Fibroblast of skin of right biceps (primary cell): Measurements from ENCODE around the gene HARS1.
"Not testable (repeated sequence)": the region's sequence is repeated elsewhere in the genome, so short reads cannot be mapped to it uniquely, and the experiment has no call there.

ENCODE experiments used
- DNase-seq: peaks from one replicate; pipeline ENCODE4 v3.0.0-alpha.2; 2013

Gene HARS1

DNA sequence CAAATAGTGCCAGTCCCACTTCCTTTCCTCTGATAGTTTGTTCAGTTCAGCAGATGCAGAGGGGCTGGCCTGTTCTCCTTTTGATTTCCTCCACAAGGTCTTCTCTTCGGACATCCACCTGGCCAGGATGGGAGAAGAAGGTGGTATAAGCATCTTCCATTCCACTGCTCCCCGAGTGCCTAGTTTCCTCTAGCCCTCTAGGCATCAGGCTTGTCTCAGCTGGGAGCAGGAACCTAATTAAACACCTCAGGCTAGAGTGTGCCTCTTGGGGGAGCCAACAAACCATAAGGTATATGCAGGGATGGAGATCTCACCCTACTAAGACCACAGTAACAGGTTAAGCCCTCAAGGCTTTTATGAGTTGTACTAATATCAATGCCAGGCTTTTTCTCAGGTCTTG is 17.0 kb downstream of the HARS1 start:
- DNase-seq: no peak

DNA sequence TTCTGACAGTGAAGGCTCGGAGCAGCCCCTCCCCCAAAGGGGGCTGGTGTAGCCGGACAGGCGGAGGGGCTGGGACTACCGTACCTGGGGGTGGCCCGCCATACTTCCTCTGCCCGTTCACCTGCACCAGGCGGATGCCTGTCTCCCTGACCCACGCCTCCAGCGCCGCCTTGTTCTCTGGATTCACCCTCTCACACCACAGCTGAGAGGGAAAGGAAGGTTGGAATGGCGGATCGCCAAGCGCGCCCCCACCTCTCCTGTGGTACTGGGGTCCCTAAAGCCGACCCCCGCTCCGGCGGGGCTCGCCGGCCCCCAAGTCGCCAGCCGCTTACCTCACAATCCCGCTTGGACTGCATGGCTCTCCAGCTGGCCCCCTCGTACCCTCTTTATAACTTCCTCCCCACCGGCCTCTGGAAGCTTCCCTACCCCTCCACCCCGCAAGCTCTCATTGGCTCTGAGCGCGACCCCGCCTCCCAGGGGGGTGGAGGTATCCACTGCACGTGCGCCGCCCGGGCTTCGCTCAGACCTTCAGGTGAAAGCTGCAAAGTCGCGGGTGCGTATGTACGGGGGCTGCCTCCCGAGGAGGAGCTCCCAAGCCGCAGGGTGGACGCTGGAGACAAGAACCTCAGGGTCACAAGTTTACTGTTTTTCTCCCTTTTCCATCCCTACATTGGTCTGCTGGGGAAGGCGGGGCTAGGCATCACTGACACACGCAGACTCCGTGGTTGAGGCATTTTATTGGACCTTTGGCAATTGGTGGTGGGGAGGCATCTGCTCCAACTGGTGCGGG is 17.8 kb downstream of the HARS1 start, which contains the start of gene DND1:
TSS of gene DND1 (minus strand) at position 390 of the 790 bp plus-strand sequence. CDS start at position 356, 34 bp downstream.
- DNase-seq: no peak

DNA sequence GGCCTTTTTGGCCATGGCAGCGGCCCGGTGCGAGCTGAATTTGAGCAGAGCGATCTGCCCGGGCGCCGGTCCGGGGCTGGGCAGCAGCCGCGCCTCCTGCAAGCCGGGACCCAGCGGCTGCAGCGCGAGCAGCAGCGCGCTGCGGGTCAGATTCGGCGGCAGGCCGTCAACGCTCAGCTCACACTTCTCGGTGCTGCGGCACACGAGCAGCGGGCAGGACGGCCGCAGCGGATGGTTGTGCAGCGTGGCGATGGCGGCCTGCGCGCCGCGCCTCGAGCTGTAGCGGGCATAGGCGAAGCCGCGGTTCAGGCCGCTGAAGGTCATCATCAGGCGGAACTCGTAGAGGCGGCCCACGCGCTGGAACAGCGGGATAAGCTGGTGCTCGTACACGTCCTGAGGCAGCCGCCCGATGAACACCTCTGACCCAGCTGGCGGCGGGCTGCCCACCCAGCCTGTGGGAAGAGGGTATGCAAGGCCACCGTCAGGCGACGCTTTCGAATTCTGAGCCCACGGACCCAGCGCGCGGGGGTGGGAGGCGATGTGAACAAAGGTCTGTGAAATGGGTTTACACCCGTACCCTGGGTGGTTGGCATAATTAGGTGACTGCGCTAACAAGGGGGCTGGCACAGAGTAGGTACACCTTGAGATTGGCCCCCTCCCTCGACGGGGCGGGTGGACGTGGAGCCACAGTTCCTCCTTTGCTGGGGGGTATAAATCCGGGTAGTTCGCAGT is 18.5 kb downstream of the HARS1 start:
- peak; percentile 38 for DNase-seq

DNA sequence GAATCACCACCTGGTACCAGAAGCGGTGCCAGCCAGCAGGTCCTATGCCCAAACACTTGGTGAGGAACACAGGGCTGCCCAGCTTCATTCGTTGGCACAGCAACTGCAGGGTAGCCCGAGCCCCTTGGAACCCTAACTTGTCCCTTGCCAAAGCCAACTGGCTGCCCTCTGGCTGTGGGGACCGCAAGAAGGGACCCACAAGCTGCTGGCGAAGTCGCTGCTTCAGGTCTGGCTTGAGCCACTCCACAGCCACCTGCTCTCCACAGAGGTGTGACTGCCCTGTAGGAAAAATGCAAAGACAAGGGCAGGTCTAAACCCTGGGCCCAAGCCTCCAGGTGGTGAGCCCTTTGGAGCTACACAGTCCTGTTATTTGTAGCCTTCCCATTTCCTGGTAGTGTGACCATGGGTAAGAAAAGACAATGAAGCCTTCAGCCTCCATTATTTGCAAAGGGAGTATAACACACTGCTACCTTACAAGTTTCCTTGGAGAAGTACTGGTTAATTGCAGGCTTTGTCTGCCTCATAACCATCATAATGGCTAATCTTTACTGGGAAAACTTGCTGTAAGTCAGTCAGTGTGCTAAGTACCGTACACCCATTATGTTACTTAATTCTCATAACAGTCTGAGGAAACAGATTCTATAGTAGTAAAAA is 19.6 kb downstream of the HARS1 start:
- DNase-seq: no peak

DNA sequence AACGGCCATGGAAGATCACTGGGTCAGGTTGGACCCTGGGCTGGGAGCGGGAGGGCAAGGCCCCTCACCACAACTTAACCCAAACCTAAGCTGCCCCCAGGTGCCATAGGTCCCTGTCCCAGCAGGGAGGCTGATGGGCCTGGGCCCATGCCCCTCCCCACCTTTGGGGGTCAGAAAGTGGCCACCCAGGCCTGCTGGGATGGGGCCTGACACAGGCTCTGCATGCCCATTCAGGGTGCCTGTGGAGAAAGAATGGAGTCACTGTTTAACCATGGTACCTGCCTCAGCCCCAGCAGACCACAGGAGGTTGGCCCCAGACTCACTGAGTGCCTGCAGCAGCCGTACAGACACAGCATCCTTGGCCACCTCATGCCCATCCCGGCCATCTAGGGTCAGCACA is 20.1 kb downstream of the HARS1 start:
- DNase-seq: not testable (repeated sequence)

DNA sequence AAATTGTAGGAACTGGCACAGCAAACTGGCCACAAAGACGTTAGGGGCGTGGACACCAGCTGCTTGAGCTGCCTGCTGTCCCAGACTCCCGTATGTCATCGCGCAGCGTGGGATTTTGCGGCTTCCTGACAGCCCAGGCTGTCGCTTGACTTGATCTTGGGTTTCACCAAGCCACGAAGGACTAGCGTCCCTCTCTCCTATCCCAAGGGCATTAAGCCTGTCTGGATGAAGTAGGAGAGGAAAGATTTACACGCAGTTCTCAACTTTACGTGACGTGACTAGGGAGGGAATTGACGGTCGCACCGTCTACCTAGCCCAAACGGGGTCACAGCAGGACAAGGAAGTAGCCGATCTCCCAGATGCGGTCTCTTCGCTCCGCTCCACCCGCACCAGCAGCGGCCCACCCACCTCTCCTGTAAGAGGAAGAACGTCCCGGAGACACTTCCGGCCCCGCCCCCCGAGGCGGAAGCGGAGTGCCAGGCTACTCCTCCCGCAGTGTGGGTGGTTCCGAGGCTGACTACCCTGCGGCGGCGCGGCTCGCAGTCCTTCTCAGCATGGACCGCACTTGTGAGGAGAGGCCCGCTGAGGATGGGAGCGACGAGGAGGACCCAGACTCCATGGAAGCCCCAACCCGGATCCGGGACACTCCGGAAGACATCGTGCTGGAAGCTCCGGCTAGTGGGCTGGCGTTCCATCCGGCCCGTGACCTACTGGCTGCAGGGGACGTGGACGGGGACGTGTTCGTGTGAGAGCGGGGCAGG is 26.6 kb downstream of the HARS1 start, which contains the start of gene WDR55:
TSS of gene WDR55 (plus strand) at position 546 of the 761 bp plus-strand sequence. CDS start at position 555, 9 bp downstream.
- DNase-seq: peak; percentile 93

DNA sequence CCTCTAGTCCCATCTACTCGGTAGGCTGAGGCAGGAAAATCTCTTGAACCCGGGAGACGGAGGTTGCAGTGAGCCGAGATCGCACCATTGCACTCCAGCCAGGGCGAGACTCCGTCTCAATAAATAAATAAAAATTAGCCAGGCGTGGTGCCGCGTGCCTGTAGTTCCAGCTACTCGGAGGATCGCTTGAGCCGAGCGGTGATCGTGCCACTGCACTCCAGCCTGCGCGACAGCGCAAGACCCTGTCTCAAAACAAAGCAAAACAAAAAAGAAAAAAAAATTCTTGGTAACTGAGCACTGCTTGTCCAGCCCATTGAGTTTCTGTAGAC is 27.2 kb downstream of the HARS1 start:
- DNase-seq: no peak

DNA sequence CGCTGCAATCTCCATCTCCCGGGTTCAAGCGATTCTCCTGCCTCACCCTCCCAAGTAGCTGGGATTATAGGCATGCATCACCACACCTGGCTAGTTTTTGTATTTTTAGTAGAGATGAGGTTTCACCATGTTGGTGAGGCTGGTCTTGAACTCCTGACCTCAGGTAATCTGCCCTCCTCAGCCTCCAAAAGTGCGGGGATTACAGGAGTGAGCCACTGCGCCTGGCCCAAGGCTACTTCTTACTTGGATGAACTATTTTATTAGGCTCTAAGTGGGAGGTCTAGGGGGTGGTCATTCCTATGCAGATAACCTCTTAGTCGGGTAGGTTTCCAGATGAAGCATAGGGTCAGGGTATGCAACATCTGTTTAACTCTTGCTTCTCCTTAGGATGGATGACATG is 30.8 kb downstream of the HARS1 start:
- not testable (repeated sequence) for DNase-seq

DNA sequence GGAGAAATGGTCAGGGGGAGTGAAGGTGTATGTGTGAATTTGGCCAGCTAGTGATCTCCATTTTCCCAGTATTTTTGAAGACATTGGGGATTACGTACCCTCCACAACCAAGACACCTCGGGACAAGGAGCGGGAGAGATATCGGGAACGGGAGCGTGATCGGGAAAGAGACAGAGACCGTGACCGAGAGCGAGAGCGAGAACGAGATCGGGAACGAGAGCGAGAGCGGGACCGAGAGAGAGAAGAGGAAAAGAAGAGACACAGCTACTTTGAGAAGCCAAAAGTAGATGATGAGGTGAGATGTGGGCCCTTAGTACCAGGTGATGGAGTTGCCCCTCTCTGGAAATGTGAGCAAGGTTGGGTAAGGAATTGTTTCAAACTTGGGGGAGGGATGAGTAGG is 32.3 kb downstream of the HARS1 start:
- no peak for DNase-seq

DNA sequence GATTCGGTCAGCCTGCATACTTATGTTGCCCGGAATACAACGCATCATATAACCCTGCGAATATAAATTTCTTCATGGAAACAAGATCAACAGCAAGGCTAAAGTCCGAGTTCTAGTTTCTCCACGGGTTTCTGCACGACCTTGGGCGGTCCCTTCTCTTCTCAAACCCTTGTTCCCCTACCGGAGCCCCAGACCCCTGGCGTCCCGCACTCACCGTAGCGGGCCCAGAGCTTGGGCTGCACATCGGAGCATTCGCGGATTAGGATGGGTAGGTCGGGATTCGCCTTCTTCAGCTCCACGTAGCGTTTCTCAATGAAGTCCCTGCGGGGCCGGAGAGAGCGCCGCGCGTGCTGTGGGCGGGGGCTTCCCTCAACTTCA is 44.1 kb downstream of the HARS1 start:
- no peak for DNase-seq

DNA sequence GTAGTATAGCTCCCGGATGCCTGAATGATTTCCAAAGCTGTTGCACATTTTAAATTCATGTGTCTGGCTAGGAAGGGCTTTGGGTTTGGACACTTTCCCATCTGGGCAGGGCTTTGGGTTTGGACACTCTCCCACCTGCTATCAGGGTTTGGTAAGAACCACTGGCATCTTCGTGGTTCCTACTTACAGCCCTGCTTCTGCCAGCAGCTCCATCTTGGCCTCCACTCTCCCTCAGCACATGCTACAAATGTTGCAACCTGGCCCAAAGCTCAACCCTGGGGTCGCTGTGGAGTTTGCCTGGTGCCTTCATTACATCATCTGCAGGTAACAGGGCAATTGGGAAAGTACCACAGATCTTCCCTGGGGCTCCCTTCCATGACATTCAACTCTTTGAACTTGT is 48.5 kb downstream of the HARS1 start:
- no peak for DNase-seq

DNA sequence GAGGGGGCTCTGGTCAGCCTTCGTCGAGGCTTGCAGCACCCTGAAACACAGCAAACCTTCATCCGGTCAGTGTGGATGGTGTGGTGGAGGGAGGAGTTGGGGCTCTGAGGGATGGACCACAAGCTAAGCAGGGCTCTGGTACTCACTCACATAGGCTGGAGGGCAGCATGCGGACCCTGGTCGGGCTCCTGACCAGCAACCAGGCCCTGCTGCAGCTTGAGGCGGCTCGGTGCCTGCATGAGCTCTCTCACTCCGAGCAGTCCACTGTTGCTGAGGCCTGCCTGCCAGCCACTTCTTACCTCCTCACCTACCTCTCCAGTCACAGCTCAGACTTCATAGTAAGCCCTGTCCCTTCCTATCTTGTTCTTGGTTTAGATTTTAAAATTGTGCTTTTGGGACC is 49.5 kb downstream of the HARS1 start:
- no peak for DNase-seq

DNA sequence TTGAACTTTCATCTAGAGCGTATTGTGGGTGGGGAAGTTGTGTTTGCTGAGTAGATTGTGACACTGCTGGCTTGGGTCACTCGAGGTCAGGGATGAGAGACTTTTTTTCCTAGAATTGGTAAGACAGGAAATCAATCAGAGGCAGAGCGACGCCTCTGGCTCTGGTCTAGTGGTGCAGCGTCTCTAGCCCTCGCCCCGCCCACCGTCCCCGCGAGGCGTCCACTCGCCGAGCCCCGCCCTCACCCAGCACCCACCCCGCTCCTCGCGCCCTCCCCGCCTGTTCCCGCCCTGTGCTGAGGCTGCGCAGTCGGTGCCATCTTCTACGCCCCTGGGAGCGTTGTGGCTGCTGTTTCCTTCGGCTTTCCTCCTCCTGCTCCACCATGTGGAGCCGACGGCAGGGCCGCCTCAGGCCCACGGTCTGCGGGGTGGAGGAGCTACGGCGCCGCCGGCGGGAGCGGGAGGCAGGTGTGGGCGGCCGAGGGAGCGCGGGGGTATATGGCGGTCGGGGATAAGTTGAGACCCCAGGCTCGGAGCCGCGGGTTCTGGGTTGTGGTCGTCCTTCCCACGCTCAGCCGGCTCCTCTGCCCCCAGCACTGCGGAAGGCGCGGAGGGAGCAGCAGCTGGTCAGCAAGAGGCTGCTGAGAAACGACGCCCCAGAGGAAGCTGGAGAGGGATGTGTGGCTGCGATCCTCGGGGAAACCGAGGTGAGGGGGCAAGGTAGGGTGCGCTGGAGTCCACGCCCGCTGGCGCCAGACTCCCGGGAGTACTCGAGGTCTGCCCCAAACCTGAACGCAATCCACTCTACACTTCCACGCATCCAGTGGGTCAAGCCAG is 51.8 kb downstream of the HARS1 start, which contains the start of gene TMCO6:
TSS of gene TMCO6 (plus strand) at position 304 of the 834 bp plus-strand sequence. CDS start at position 381, 77 bp downstream.
- peak; percentile 94 for DNase-seq

DNA sequence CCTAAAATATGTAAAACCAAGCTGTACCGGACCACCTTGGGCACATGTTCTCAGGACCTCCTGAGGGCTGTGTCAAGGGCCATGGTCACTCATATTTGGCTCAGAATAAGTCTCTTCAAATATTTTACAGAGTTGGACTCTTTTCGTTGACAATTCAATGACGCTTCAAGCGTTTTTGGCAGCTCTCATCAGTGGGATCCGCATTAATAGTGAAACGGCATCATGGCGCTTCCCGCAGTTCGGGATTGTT is 52.3 kb downstream of the HARS1 start:
- DNase-seq: not testable (repeated sequence)

DNA sequence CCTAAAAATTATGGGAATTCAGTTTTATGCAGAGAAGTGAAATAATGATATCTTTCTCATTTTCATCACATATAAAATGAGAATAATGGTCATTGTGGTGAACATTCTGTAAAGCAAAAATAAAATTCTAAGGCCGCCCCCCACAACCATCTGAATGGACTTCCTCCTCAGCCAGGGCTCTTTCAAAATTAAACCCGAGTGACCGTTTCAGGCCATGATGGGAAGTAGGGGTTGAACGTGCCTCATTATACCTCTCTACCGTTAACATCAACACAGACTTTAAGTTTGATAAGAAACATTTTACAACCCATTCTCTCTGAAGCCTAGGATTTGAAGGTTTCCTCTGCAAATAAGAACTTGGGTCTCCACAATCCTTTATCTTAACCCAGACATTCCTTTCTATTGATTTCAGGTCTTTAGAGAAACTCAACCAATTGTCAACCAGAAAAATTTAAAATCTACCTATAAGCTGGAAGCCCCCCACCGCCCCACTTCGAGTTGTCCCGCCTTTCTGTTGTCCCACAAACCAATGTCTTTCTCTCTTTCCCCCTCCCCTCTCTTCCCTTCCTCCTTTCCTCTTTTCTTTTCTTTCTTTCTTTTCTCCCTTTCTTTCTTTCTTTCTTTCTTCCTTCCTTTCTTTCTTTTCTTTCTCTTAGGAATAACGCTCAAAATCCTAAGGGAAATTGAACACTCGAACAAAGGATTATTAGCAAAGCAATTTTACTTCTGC is 53.6 kb downstream of the HARS1 start:
- DNase-seq: no peak

DNA sequence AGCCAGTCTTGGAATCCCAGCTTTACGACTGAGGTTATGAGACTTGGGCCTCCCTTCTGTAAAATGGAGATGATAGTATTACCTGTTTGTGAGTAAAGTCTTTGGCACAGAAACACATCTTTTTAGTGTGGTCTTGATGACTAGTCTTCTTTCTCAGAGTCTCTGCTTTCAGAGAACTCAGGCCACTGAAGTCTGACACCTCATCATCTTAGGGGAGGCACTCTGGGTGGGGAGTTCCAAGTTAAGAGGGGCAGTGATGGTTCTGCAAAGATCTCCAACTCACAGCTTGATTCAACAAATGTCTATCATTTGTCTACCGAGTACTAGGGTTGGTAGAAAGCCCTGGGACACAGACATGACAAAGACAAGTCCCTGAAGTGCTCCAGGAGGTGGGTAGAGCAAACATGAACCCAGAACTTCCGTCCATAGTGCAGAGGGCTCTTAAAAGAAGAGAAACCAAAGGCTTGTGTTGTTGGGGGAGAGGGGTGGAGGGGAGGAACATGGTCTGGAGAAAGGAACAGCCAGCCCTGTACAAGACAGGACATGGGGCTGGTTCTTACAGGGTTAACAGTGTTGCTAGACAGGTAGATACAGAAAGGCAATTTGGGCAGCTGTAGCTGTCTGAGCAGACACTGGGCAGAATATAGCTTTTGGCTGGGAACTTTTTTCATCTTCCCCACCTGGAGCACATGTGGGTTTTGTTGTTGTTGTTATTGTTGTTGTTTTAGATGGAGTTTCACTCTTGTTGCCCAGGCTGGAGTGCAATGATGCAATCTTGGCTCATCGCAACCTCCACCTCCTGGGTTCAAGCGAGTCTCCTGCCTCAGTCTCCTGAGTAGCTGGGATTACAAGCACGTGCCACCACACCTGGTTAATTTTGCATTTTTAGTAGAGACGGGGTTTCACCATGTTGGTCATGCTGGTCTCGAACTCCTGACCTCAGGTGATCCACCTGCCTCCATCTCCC is 55.6 kb downstream of the HARS1 start:
- no peak for DNase-seq

DNA sequence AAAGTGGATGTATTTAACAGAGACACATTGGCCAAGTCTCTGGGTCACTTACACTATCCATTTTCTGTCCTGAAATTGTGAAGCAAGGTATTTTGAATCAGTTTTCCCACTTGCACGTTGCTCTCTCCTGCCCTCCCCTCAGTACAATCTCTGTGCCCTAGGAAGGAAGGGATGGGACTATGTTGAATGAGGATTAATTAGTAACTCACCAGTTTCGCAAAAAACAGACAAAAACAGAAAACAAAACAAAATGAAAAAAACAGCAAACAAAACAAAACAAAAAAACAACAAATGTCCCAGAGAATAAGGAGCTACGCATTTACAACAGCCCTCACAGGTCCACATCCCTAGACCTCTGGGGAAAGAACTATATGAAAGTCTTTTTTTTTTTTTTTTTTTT is 57.1 kb downstream of the HARS1 start:
- DNase-seq: no peak

DNA sequence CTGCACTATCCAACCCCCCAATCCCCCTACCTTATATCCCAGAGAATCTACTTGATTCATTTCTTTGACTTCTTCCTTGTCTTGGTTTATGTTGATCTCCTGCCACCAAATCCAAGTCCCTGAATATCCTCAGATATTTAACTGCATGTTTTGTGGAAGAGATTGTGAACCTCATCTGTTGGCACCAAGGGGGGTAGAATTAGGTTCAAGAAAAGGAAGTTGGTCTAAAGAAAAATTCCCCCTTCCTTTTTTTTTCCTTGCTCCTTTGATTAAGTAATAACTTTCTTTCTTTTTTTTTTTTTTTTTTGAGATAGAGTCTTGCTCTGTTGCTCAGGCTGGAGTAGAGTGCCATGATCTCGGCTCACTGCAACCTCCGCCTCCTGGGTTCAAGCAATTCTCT is 57.7 kb downstream of the HARS1 start:
- DNase-seq: no peak

DNA sequence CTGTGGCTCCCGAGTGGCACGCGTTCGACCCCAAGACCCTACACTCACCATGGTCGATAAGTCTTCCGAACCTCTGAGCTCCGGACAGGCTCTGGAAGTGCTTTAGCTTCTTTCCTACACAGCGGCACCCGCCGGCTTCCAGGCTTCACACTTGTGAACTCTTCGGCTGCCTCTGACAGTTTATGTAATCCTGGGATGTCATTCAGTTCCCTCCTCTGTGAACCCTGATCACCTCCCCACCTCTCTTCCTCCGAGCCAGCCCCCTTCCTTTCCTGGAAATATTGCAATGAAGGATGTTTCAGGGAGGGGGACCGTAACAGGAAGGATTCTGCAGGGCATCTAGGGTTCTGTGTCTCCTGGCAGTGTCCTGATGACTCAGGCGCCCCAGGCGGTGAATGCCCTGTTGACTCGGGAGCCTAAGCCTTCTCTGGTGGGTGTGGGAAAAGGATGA is 58.1 kb downstream of the HARS1 start, which contains the start of gene CD14:
TSS of gene CD14 (minus strand) at position 155 of the 451 bp plus-strand sequence. CDS start at position 51, 104 bp downstream.
- DNase-seq: peak; percentile 27
